Cardiac muscle cell (in vitro differentiated cells and primary cell): Measurements from ENCODE around the gene TMSB4Y. TPM values are rescaled to one million over a fixed set of nuclear protein-coding genes. Genes with fewer than 3 reads are reported as not detected.

ENCODE experiments used
- DNase-seq, 2 donors: peaks; one replicate each; pipeline versions ENCODE4 v3.0.0 to v3.0.0-alpha.2; 2010 to 2017; ENCODE audit warnings: low read depth in 1 of 2, low spot score in 1 of 2
- H3K27ac ChIP-seq: fragments of 200-600 bp; sonication (generic); 2 replicates; pipeline ENCODE4 v1.5.1; 2016
- H3K27me3 ChIP-seq: fragments of 200-600 bp; sonication (generic); 2 replicates; pipeline ENCODE4 v1.6.0; 2016; ENCODE audit warnings: control low read depth
- H3K36me3 ChIP-seq: fragments of 200-600 bp; sonication (generic); 2 replicates; pipeline ENCODE4 v1.5.1; 2016; ENCODE audit warnings: control low read depth
- H3K4me1 ChIP-seq: fragments of 200-600 bp; sonication (generic); 2 replicates; pipeline ENCODE4 v1.8.1; 2017; ENCODE audit warnings: low read depth, mild to moderate bottlenecking, mixed run types
- H3K4me3 ChIP-seq: fragments of 200-600 bp; sonication (generic); 2 replicates; pipeline ENCODE4 v1.5.1; 2016; ENCODE audit warnings: mild to moderate bottlenecking
- H3K9me3 ChIP-seq: fragments of 200-600 bp; sonication (generic); 2 replicates; pipeline ENCODE4 v1.5.1; 2017; ENCODE audit warnings: low read depth, mild to moderate bottlenecking, control low read depth
- polyA plus RNA-seq: library from polyadenylated mRNA; unstranded; fragments of >200 nt; fragmentation: Nextera tagmentation; extraction: Ambion mirVana; gene quantifications from 2 replicates; pipeline ENCODE4 v1.2.1, GENCODE V29; 2016
- total RNA-seq: library from RNA; depleted of rRNA; stranded (reverse); fragments of >200 nt; gene quantifications from 2 replicates; pipeline ENCODE4 v1.2.3, GENCODE V29; 2016
- TF ChIP-seq, protein P1 (sequence below): IDR thresholded peaks from 2 replicates; pipeline ENCODE4 v1.5.1; 2012; ENCODE audit warnings: low read depth, mild to moderate bottlenecking, low read length

The TMSB4Y gene
- total and polyA plus RNA-seq, 2 experiments from 2014 or later, result not detected

DNA sequence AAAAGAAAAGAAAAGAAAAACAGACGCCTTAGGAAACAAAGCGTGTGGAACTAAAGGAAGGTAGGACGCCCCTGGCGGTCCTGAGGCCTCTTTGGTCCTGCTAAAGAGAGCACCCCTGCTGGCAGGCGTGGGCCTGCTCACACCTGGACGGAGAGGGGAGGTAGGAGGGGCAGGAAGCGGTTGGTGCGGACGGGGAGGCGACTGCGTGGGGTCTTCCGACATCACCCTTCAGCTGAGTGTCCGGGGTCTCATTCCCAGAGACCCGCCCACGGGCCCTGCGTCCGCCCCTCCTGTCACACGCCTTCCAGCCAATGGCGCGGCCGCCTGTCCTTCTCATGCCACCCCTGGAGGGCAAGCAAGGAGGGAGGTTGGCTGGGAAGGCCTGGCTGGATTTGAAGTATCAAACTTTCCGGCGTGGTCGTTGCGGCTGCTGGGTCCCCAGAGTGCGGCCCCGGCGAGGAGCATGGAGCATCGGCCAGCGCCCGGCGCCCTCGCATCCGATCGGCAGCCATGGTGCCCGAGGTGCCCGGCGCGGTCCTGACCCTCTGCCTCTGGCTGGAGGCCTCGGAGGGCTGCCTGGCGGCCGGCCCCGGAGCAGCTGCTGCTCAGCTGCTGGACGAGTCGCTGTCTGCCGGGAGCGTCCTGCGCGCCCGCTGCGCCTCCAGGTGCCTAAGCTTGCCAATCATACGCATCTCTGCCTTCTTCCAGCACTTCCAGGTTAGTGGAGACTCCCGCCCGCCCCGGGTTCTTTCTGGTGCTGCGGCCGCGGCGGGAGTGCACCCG, 47.8 kb downstream of the TMSB4Y start:
- no peaks in the 10 kb centered on the region for H3K36me3 ChIP-seq
- H3K9me3 ChIP-seq, result no peaks in the 10 kb centered on the region
- H3K27ac ChIP-seq, result no peak overlapping the region
- no peak overlapping the region for H3K4me3 ChIP-seq
- H3K27me3 ChIP-seq, result no peaks in the 10 kb centered on the region
- H3K4me1 ChIP-seq, result no peaks in the 10 kb centered on the region
- TF ChIP-seq, protein P1, sequence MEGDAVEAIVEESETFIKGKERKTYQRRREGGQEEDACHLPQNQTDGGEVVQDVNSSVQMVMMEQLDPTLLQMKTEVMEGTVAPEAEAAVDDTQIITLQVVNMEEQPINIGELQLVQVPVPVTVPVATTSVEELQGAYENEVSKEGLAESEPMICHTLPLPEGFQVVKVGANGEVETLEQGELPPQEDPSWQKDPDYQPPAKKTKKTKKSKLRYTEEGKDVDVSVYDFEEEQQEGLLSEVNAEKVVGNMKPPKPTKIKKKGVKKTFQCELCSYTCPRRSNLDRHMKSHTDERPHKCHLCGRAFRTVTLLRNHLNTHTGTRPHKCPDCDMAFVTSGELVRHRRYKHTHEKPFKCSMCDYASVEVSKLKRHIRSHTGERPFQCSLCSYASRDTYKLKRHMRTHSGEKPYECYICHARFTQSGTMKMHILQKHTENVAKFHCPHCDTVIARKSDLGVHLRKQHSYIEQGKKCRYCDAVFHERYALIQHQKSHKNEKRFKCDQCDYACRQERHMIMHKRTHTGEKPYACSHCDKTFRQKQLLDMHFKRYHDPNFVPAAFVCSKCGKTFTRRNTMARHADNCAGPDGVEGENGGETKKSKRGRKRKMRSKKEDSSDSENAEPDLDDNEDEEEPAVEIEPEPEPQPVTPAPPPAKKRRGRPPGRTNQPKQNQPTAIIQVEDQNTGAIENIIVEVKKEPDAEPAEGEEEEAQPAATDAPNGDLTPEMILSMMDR, result peak; percentile 5
- DNase-seq, result no peak

DNA sequence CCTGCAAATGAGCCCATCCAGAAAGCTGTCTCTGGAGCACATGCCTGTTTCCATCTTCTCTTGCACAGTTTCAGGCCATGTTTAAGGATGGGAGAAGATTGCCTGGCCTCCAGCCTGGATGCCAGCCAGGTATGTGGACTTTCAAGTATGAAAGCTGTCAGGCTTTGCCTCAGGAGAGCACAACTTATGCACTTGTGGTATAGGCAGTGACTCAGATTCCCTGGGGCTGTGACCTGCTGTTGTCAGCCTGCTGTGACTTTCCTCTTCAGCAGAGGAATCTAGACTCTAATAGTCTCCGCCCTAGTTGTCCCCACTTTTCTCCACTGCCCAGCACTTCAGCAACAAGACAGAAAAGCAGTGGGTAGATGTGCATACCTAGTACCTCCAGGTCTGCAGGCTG, 51.0 kb downstream of the TMSB4Y start:
- no peaks in the 10 kb centered on the region for H3K27me3 ChIP-seq
- no peak overlapping the region for H3K27ac ChIP-seq
- no peaks in the 10 kb centered on the region for H3K36me3 ChIP-seq
- H3K4me1 ChIP-seq, result no peaks in the 10 kb centered on the region
- no peak overlapping the region for H3K4me3 ChIP-seq
- TF ChIP-seq, protein P1, result no peak
- no peaks in the 10 kb centered on the region for H3K9me3 ChIP-seq
- no peak for DNase-seq

Other genes with a start within 250 kb of the TMSB4Y start
- gene UTY, start 223.9 kb upstream of the TMSB4Y start, total RNA-seq, result not detected in 2 replicates
- gene UTY, start 223.9 kb upstream of the TMSB4Y start, polyA plus RNA-seq, result not detected in 2 replicates